SK-N-SH treated with all-trans-retinoic acid at 6 μM for 48 hours (cell line): ENCODE measurements around the gene SLC4A3.

ENCODE experiments used
- ATAC-seq: fragments of 200-7000 bp; cut with Tn5 transposase; 3 replicates; pipeline ENCODE4 v1.9.1; 2020; ENCODE audit warnings: mild to moderate bottlenecking, moderate library complexity
- ARNTL ChIP-seq: fragments of 450-650 bp; formaldehyde crosslinking; IDR thresholded peaks from 2 replicates; pipeline ENCODE4 v1.5.0; 2020; ENCODE audit warnings: low read depth, mild to moderate bottlenecking, moderate library complexity, borderline replicate concordance
- BACH2 ChIP-seq: fragments of 250-450 bp; sonication (Bioruptor Pico); IDR thresholded peaks from 2 replicates; pipeline ENCODE4 v1.9.0; 2021; ENCODE audit warnings: mild to moderate bottlenecking, borderline replicate concordance
- CSDC2 ChIP-seq: fragments of 250-450 bp; sonication (Bioruptor Pico); IDR thresholded peaks from 2 replicates; pipeline ENCODE4 v1.5.0; 2020; ENCODE audit warnings: mild to moderate bottlenecking, moderate library complexity
- CSRNP3 ChIP-seq: fragments of 250-450 bp; sonication (Bioruptor Pico); IDR thresholded peaks from 2 replicates; pipeline ENCODE4 v1.5.1; 2021; ENCODE audit warnings: mild to moderate bottlenecking, moderate library complexity
- ESRRG ChIP-seq: fragments of 250-450 bp; sonication (Bioruptor Pico); IDR thresholded peaks from 2 replicates; pipeline ENCODE4 v1.6.1; 2021; ENCODE audit warnings: mild to moderate bottlenecking
- GLIS3 ChIP-seq: fragments of 250-450 bp; sonication (Bioruptor Pico); IDR thresholded peaks from 2 replicates; pipeline ENCODE4 v1.5.0; 2020; ENCODE audit warnings: mild to moderate bottlenecking, moderate library complexity
- ISL1 ChIP-seq: fragments of 250-450 bp; sonication (Bioruptor Pico); IDR thresholded peaks from 2 replicates; pipeline ENCODE4 v2.1.2; 2022; ENCODE audit warnings: mild to moderate bottlenecking, moderate library complexity
- OSR1 ChIP-seq: fragments of 250-450 bp; sonication (Bioruptor Pico); IDR thresholded peaks from 2 replicates; pipeline ENCODE4 v1.8.0; 2022; ENCODE audit warnings: moderate library complexity, mild to moderate bottlenecking, inconsistent platforms
- PATZ1 ChIP-seq: fragments of 250-450 bp; sonication (Bioruptor Pico); IDR thresholded peaks from 2 replicates; pipeline ENCODE4 v1.8.0; 2020; ENCODE audit warnings: mild to moderate bottlenecking, moderate library complexity, borderline replicate concordance
- PPARA ChIP-seq: fragments of 250-450 bp; sonication (Bioruptor Pico); IDR thresholded peaks from 2 replicates; pipeline ENCODE4 v1.5.0; 2020; ENCODE audit warnings: mild to moderate bottlenecking, borderline replicate concordance
- RARB ChIP-seq: fragments of 250-450 bp; sonication (Bioruptor Pico); IDR thresholded peaks from 2 replicates; pipeline ENCODE4 v1.8.0; 2021; ENCODE audit warnings: mild to moderate bottlenecking, moderate library complexity
- SNAI2 ChIP-seq: fragments of 250-450 bp; sonication (Bioruptor Pico); IDR thresholded peaks from 2 replicates; pipeline ENCODE4 v1.5.0; 2020; ENCODE audit warnings: mild to moderate bottlenecking, moderate library complexity
- TCF4 ChIP-seq: fragments of 250-450 bp; sonication (Bioruptor Pico); IDR thresholded peaks from 2 replicates; pipeline ENCODE4 v1.8.0; 2021; ENCODE audit warnings: mild to moderate bottlenecking, moderate library complexity, borderline replicate concordance
- TOX ChIP-seq: fragments of 250-450 bp; sonication (Bioruptor Pico); IDR thresholded peaks from 2 replicates; pipeline ENCODE4 v1.8.0; 2021; ENCODE audit warnings: mild to moderate bottlenecking, moderate library complexity, borderline replicate concordance
- ZC3H10 ChIP-seq: fragments of 250-450 bp; sonication (Bioruptor Pico); IDR thresholded peaks from 2 replicates; pipeline ENCODE4 v1.5.1; 2021; ENCODE audit warnings: mild to moderate bottlenecking, moderate library complexity
- ZFP3 ChIP-seq: fragments of 250-450 bp; sonication (Bioruptor Pico); IDR thresholded peaks from 2 replicates; pipeline ENCODE4 v1.5.0; 2020; ENCODE audit warnings: mild to moderate bottlenecking, moderate library complexity
- ZFP30 ChIP-seq: fragments of 450-650 bp; formaldehyde crosslinking; IDR thresholded peaks from 2 replicates; pipeline ENCODE4 v1.5.0; 2022; ENCODE audit warnings: mild to moderate bottlenecking, moderate library complexity
- ZNF565 ChIP-seq: fragments of 450-650 bp; formaldehyde crosslinking; conservative IDR thresholded peaks from 2 replicates; pipeline ENCODE4 v1.5.0; 2020; ENCODE audit warnings: low read depth, mild to moderate bottlenecking, moderate library complexity
- ZNF70 ChIP-seq: fragments of 450-650 bp; formaldehyde crosslinking; IDR thresholded peaks from 2 replicates; pipeline ENCODE4 v1.5.0; 2020; ENCODE audit warnings: mild to moderate bottlenecking, moderate library complexity
- ZNF8 ChIP-seq: fragments of 450-650 bp; formaldehyde crosslinking; IDR thresholded peaks from 2 replicates; pipeline ENCODE4 v1.5.0; 2020; ENCODE audit warnings: mild to moderate bottlenecking, moderate library complexity
- TF ChIP-seq, protein P1 (sequence below): fragments of 250-450 bp; sonication (Bioruptor Pico); IDR thresholded peaks from 2 replicates; pipeline ENCODE4 v1.5.1; 2020; ENCODE audit warnings: low read depth, mild to moderate bottlenecking, moderate library complexity
- TF ChIP-seq, protein P2 (sequence below): fragments of 250-450 bp; sonication (Bioruptor Pico); IDR thresholded peaks from 2 replicates; pipeline ENCODE4 v1.8.0; 2021; ENCODE audit warnings: low read depth, mild to moderate bottlenecking, moderate library complexity, borderline replicate concordance

SLC4A3 gene

DNA sequence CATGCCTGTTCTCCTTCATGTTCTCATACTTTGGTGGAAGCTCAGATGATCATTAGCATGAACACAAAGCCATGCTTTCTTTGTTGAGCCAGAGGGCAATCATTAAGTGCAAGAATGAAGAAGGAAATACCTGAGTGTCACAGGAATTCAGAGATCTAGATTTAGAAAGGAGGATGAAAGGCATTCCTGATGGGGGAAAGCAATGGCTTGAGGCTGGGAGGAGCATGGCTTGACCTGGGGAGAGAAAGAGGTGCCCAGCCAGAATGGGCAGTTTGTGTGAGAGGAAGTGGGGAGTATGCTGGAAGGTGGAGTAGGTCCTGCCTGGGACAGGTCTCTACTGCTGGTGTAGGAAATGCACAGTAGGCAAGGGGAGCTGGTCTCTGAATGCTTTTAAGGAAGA, 35.1 kb downstream of the SLC4A3 start:
- TF ChIP-seq ZFP30 (CRISPR knock-in tag) (no peak), ZNF70 (no peak), ZNF8 (CRISPR knock-in tag) (no peak), GLIS3 (CRISPR knock-in tag) (no peak), CSRNP3 (CRISPR knock-in tag) (no peak), ZNF565 (no peak), TOX (CRISPR knock-in tag) (no peak), TCF4 (CRISPR knock-in tag) (no peak), ISL1 (CRISPR knock-in tag) (no peak), PATZ1 (CRISPR knock-in tag) (no peak), SNAI2 (no peak), PPARA (no peak)
- TF ChIP-seq, protein P1, sequence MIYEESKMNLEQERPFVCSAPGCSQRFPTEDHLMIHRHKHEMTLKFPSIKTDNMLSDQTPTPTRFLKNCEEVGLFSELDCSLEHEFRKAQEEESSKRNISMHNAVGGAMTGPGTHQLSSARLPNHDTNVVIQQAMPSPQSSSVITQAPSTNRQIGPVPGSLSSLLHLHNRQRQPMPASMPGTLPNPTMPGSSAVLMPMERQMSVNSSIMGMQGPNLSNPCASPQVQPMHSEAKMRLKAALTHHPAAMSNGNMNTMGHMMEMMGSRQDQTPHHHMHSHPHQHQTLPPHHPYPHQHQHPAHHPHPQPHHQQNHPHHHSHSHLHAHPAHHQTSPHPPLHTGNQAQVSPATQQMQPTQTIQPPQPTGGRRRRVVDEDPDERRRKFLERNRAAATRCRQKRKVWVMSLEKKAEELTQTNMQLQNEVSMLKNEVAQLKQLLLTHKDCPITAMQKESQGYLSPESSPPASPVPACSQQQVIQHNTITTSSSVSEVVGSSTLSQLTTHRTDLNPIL = no peak
- TF ChIP-seq, all 23 proteins: peak for 0
- no peak for ATAC-seq

DNA sequence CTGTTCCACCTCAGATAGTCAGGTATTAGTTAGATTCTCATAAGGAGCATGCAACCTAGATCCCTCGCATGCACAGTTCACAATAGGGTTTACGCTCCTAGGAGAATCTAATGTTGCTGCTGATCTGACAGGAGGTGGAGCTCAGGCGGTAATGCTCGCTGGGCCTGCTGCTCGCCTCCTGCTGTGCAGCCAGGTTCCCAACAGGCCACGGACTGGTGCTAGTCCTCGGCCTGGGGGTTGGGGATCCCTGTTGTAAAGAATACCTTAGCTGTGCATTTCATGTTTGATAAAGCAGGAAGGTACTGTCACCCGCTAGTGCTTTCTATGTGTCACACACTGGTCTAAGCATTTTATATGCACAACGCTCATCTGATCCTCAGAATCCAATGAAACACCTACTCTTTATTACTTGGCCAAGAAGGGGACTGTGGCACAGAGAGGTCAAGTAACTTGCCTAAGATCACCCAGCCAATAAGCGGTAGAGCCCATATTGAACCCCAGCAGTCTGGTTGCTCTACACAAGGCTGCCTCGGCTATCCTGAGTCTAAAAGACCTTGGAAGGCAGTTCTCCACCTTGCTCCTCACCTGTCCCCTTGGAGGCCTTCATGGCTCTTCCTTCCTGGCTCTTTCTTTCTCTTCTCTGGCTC, 35.8 kb downstream of the SLC4A3 start:
- TF ChIP-seq ESRRG (CRISPR knock-in tag) (no peak), ZFP3 (CRISPR knock-in tag) (no peak), ISL1 (CRISPR knock-in tag) (no peak), RARB (CRISPR knock-in tag) (no peak), GLIS3 (CRISPR knock-in tag) (no peak), TOX (CRISPR knock-in tag) (no peak), OSR1 (no peak), ZNF70 (no peak), ARNTL (no peak), ZFP30 (CRISPR knock-in tag) (no peak)
- TF ChIP-seq, protein P2, sequence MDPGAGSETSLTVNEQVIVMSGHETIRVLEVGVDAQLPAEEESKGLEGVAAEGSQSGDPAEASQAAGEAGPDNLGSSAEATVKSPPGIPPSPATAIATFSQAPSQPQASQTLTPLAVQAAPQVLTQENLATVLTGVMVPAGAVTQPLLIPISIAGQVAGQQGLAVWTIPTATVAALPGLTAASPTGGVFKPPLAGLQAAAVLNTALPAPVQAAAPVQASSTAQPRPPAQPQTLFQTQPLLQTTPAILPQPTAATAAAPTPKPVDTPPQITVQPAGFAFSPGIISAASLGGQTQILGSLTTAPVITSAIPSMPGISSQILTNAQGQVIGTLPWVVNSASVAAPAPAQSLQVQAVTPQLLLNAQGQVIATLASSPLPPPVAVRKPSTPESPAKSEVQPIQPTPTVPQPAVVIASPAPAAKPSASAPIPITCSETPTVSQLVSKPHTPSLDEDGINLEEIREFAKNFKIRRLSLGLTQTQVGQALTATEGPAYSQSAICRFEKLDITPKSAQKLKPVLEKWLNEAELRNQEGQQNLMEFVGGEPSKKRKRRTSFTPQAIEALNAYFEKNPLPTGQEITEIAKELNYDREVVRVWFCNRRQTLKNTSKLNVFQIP (CRISPR knock-in tag) = no peak
- TF ChIP-seq, protein P1 = no peak
- no peak for ATAC-seq

DNA sequence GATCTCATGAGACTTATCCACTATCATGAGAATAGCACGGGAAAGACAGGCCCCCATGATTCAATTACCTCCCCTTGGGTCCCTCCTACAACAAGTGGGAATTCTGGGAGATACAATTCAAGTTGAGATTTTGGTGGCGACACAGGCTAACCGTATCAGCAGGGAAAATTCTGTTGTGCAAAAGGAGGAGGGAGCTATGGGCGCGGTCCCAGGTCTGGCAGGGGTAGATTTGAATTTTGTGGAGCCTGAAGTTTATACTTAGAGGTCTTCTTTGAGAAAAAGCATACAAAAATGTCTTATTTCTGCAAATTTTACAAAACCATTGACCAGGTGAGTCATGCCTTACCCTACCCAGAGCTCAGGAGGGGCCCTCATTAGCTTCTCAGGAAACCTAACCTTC, 36.6 kb downstream of the SLC4A3 start:
- no peak for ATAC-seq
- TF ChIP-seq ZFP30 (CRISPR knock-in tag) (no peak), ZNF70 (no peak), TOX (CRISPR knock-in tag) (no peak), ZC3H10 (CRISPR knock-in tag) (no peak), ZFP3 (CRISPR knock-in tag) (no peak), CSDC2 (CRISPR knock-in tag) (no peak), TCF4 (CRISPR knock-in tag) (no peak)

DNA sequence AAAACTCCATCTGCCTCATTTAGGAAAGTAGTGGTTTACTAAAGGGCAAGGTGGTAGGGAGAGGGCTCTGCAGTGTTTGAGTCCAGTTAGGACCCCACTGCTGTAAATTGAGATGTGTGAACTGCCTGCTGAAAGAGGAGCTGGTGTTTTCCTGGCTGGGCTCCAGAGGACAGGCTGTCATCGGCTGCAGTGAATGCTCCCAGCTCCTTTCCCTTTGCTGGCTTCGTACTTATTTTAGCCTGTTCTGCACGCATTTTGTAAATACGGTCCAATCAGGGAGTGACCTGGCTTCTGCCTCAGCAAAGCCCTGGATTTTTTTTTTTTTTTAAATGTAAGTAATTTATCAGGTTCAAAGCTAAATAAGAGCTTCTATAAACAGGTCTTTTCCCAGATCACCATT, 37.5 kb downstream of the SLC4A3 start:
- no peak; the same call in 2 of the 3 replicates for ATAC-seq
- no peak for TF ChIP-seq ISL1 (CRISPR knock-in tag)
- TF ChIP-seq ARNTL = no peak
- no peak for TF ChIP-seq RARB (CRISPR knock-in tag)
- TF ChIP-seq ESRRG (CRISPR knock-in tag) = no peak
- no peak for TF ChIP-seq ZFP3 (CRISPR knock-in tag)
- no peak for TF ChIP-seq OSR1
- no peak for TF ChIP-seq CSRNP3 (CRISPR knock-in tag)
- no peak for TF ChIP-seq BACH2 (CRISPR knock-in tag)
- TF ChIP-seq ZNF8 (CRISPR knock-in tag) = no peak
- TF ChIP-seq ZFP30 (CRISPR knock-in tag) = no peak
- TF ChIP-seq TOX (CRISPR knock-in tag) = no peak
- TF ChIP-seq PATZ1 (CRISPR knock-in tag) = no peak
- no peak for TF ChIP-seq ZNF565
- TF ChIP-seq GLIS3 (CRISPR knock-in tag) = no peak
- TF ChIP-seq TCF4 (CRISPR knock-in tag) = no peak
